ENCODE data around the gene PRAF2.

PRAF2 gene, protein sequence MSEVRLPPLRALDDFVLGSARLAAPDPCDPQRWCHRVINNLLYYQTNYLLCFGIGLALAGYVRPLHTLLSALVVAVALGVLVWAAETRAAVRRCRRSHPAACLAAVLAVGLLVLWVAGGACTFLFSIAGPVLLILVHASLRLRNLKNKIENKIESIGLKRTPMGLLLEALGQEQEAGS

DNA sequence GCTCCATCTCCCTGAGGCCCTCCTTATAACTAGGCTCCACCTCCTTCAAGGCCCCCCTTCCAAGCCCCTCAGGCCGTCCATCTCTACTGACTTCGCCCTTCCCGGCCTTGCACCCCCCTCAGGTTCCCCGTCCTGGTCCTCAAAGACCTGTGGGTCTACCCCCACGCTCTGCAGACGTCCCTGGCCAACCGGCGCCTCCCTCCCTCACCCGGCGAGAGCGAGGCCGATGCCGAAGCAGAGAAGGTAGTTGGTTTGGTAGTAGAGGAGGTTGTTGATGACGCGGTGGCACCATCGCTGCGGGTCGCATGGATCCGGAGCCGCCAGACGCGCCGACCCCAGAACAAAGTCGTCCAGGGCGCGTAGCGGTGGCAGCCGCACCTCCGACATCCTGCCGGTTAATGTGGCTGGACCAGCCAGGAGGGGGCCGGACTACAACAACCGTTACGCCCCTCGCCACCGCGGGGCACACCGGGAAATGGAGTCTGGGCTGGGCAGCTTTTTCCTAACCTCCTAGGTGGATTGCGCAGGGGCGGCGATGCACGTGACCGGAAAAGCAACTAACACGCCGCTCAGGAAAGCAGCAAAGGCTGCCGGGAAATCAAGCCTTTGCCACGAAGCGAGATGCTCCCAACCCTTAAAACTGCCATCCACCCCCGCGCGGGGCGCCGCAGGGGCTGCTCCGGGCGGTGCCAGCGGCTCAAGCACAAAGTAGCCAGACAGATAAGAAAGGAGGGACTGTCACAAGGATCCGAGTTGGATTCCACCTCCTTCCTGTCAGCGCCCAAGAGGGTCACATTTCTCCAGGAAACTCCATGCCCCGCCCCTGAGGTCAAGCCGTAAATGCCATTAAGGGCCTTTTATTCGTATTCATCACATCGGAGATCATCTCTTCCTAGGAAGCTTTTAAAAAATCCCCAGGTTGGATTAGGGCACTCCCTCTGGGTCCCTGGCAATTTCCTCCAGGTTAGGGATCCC is at the start of gene PRAF2:
Gene PRAF2 (minus strand): TSS at position 402 of the 975 bp plus-strand sequence. CDS start 15 bp downstream, at position 387.
- H3K4me3 ChIP-seq (ENCODE audit: low read depth, low read length) = peak within 1 kb of the TSS; percentile 58

GRCh38 chrX:49122499-49122898 is 48.7 kb upstream of the PRAF2 start:
- TF ChIP-seq, protein P1, sequence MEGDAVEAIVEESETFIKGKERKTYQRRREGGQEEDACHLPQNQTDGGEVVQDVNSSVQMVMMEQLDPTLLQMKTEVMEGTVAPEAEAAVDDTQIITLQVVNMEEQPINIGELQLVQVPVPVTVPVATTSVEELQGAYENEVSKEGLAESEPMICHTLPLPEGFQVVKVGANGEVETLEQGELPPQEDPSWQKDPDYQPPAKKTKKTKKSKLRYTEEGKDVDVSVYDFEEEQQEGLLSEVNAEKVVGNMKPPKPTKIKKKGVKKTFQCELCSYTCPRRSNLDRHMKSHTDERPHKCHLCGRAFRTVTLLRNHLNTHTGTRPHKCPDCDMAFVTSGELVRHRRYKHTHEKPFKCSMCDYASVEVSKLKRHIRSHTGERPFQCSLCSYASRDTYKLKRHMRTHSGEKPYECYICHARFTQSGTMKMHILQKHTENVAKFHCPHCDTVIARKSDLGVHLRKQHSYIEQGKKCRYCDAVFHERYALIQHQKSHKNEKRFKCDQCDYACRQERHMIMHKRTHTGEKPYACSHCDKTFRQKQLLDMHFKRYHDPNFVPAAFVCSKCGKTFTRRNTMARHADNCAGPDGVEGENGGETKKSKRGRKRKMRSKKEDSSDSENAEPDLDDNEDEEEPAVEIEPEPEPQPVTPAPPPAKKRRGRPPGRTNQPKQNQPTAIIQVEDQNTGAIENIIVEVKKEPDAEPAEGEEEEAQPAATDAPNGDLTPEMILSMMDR (IDR thresholded peaks at IDR 0.05; ENCODE audit: borderline replicate concordance, insufficient read depth, low read depth, low read length) = no peak
- H3K4me3 ChIP-seq (ENCODE audit: low read depth, low read length) = peak overlapping the region; percentile 75

More for the DNA sequence above, at the start of gene PRAF2:
- TF ChIP-seq, protein P1 (IDR thresholded peaks at IDR 0.05; ENCODE audit: borderline replicate concordance, insufficient read depth, low read depth, low read length) = no peak

DNA sequence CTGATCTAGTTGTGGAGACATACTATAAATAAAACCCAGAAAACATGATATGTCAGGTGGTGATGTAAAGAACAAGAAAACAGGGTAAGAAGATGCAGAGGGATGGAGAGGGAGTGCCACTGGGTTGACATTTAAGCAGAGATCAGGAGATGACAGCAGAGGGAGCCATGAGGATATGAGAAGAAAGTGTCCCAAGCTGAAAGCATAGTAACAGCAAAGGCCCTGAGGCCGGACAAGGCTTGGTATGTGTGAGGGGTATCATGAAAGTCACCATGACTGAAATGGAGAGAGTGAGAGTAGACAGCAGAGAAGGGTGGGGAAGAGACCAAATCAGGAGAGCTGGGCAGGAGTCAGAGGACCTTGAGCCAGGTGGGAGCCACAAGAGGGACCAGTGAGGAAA is 46.3 kb upstream of the PRAF2 start:
- TF ChIP-seq, protein P1 (IDR thresholded peaks at IDR 0.05; ENCODE audit: borderline replicate concordance, insufficient read depth, low read depth, low read length) = no peak
- H3K4me3 ChIP-seq (ENCODE audit: low read depth, low read length) = no peak overlapping the region

- H3K4me3 ChIP-seq (ENCODE audit: low read depth, low read length) = no peak overlapping the region
These were observed 43.8 kb upstream of the PRAF2 start for GRCh38 chrX:49117581-49117980.

DNA sequence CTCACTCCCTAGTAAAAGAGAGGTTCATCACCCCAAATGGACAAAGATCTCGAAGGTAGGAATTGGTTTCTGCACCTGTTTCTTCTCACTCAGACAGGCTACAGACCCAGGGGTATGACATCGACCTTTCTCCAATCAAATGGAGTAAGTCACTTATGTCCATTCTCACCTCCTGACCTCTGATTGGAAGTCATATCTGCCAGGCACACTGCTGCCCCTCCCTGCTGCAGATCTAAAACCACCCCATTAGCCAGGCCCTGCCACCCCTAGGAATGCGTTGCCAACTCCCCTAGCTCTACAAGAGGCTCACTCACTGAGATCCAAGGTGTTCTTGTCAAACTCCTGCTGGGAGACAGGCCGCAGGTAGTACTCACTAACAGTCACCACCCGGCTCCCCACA is 42.9 kb upstream of the PRAF2 start:
- TF ChIP-seq, protein P1 (IDR thresholded peaks at IDR 0.05; ENCODE audit: borderline replicate concordance, insufficient read depth, low read depth, low read length) = no peak

More at GRCh38 chrX:49117581-49117980, 43.8 kb upstream of the PRAF2 start:
- TF ChIP-seq, protein P1 (IDR thresholded peaks at IDR 0.05; ENCODE audit: borderline replicate concordance, insufficient read depth, low read depth, low read length) = no peak

GRCh38 chrX:49116076-49116475 is 42.3 kb upstream of the PRAF2 start:
- H3K4me3 ChIP-seq (ENCODE audit: low read depth, low read length) = no peak overlapping the region
- TF ChIP-seq, protein P1 (IDR thresholded peaks at IDR 0.05; ENCODE audit: borderline replicate concordance, insufficient read depth, low read depth, low read length) = no peak

More for the DNA sequence above, 42.9 kb upstream of the PRAF2 start:
- no peak overlapping the region for H3K4me3 ChIP-seq (ENCODE audit: low read depth, low read length)

Measured in GM12875 (cell line).